Stimulated activated naive CD8-positive, alpha-beta T cell treated with anti-CD3 and anti-CD28 coated beads, Interleukin-15, Interleukin-2, amounts not matched to agents 100 U/mL and 50 U/mL, for 24 hours (primary cell): Measurements from ENCODE around the gene CCR5.
A peak's percentile ranks its signal among the peaks of the same experiment; 100 is the strongest.

Experiments used
- ATAC-seq: fragments of 150-1000 bp; cut with Tn5 transposase; one replicate; pipeline ENCODE4 v1.10.0; 2021
- DNase-seq: peaks from one replicate; pipeline ENCODE4 v3.0.0; 2021

The CCR5 gene

DNA sequence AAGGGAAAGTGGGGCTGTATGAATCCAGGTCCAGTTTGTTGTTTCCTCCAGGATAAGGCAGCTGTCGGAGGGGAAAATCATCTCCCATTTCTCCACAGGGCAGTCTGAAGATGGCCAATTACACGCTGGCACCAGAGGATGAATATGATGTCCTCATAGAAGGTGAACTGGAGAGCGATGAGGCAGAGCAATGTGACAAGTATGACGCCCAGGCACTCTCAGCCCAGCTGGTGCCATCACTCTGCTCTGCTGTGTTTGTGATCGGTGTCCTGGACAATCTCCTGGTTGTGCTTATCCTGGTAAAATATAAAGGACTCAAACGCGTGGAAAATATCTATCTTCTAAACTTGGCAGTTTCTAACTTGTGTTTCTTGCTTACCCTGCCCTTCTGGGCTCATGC is 37.2 kb downstream of the CCR5 start:
- DNase-seq = no peak
- no peak for ATAC-seq

DNA sequence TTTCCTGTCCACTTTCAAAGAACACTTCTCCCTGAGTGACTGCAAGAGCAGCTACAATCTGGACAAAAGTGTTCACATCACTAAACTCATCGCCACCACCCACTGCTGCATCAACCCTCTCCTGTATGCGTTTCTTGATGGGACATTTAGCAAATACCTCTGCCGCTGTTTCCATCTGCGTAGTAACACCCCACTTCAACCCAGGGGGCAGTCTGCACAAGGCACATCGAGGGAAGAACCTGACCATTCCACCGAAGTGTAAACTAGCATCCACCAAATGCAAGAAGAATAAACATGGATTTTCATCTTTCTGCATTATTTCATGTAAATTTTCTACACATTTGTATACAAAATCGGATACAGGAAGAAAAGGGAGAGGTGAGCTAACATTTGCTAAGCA is 38.1 kb downstream of the CCR5 start:
- no peak for DNase-seq
- ATAC-seq = no peak

DNA sequence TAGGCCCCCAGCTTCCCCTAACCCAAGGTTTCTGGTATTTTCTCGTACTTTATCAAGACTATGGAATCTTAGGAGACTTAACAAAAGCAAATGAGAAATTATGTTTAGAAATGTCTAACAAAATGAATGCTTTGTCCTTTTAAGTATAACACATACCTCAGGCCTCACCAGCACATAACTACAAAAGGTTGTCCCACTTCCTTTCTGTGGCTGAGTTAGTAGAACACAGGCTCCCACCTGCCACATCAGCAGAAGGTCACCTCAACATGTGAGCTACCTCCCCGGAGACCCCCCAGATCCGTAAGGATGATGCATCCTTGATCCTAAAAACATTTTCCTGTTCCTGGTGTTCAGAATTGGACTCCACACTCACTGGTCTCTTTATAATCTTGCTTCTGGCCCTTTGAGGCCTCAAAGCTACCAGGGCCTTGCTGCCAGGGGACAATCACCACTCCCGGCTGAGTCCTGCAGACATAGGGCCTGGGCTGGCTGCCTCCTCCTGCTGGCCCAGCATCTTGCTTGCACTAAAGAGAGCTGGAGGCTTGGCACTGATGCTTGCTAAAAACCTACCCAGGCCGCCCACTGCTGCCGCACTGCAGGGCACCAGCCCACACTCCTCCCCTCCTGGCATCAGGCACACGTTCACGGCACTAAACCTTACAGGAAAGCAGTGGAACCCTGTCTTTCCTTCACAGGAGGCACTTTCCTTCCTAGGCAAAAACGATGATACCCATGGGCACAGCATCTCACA is 39.2 kb downstream of the CCR5 start:
- no peak for DNase-seq
- no peak for ATAC-seq

DNA sequence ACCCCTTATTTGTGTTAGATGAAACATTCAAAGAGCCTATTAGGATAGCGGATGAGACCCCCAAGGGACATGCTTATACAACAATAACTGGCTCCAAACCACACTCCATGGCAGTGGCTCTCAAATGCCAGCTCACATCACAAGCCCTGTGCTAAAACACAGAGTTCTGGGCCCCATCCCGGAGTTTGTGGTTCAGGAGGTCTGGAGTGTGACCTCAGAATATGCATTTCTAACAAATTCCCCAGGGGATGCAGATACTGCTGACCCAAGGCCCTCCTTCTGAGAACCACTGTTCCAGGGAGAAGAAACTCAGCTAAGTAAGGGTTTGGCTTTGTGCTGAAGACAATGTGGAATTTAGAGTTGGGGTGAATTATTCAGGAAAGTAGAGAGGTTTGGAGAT is 39.9 kb downstream of the CCR5 start:
- ATAC-seq (no peak), DNase-seq (no peak)

DNA sequence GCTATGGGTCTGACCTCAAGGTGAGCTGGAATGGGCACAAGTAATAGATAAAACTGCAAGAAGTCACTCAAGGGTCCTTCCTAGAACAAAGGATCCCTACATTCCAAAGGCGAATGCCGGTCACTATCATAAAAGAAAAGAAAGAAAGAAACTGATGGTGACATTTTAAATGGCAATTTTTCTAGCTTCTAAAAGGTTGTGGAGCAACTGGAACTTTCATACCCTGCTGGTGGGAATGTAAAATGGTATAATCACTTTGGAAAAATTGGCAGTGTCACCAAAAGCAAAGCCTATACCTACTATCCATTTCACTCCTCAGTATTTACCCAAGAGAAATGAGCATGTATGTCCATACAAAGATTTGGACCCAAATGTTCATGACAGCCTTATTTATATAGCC is 40.5 kb downstream of the CCR5 start:
- ATAC-seq (no peak), DNase-seq (no peak)

DNA sequence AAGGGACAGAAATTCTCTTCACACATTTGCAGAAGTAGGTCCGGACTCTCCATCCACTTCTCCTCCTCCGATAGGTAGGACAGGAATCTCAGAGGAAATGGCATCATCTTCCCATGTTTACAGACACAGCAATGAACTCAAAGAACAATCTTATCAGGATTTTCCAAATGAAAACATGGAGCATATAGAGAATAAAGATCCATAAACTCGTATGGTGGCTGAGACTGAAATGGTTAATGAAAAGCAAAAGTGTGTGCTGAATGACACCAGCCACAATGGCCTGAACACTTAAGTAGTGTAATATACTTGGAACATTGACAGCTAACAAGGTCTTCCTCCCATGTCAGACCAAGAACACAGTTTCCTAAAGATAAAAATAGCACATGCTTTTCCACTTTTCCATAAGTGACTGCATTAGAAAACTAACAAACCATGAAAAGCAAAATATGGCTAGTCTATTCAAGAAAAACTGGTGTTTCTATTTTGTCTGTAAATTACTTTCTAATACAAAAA is 42.1 kb downstream of the CCR5 start:
- ATAC-seq (no peak), DNase-seq (no peak)

DNA sequence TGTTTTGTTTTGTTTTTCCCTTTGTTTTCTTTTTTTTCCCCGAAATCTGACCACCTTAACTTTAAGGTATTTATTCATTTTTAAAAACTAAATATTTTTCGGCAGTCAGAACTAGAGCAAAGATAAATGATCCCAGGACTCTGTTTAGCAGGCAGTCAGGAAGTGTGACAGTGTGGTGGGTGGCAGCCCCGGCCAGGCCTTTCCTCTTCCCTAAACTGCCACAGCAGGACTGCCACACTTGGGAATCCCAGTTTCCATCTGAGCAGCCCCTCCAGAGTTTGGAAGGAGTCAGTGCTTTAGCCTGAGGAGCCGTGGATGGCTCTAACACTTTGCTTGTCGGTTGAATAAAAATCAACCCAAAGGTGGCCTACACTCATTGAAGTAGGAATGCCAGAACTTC is 43.2 kb downstream of the CCR5 start:
- no peak for DNase-seq
- ATAC-seq = no peak

DNA sequence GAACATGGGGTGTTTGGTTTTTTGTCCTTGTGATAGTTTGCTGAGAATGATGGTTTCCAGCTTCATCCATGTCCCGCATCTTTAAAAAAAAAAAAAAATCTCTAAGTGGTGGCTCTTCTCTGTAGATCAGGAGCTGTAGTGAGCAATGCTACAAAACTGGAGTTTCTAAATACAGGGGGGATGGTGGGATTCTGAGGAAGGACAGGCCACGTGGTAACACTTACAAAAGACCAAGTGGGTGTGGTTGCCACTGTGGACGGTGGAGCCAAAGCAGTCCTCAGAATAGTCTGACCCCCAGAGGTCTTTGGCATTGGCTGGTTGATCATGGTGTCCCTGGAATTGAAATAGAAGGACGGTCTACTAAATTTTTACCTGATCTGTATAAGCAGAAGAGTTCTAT is 44.0 kb downstream of the CCR5 start:
- no peak for ATAC-seq
- DNase-seq = no peak

DNA sequence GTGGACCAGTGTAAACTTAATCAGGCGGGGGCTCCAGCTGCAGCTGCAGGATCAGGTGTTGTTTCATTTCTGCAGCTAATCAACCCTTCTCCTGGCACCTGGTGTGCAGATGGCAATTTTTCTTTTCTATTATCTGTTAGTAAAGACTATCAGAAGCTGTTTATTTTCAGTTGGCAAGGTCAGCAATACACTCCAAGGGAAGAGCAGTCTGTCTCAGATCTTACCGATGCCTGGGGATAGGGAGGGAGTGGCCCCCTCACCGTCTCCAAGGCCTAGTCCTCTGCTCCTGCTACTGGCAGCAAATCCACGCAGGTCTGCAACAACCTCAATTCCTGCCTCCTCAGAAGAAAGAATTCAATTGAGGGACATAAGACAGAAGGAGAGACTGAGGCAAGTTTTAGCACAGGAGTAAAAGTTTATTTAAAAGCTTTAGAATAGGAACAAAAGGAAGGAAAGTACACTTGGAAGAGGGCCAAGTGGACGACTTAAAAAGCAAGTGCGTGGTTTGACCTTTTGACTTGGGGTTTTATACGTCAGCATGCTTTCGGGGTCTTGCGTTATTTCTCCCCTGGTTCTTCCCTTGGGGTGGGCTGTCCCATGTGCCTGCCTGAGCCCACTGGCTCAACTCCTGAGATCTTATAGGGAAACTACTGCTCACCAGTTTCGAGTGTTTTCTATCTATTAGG is 45.5 kb downstream of the CCR5 start:
- DNase-seq (peak; percentile 29), ATAC-seq (peak; percentile 64)

DNA sequence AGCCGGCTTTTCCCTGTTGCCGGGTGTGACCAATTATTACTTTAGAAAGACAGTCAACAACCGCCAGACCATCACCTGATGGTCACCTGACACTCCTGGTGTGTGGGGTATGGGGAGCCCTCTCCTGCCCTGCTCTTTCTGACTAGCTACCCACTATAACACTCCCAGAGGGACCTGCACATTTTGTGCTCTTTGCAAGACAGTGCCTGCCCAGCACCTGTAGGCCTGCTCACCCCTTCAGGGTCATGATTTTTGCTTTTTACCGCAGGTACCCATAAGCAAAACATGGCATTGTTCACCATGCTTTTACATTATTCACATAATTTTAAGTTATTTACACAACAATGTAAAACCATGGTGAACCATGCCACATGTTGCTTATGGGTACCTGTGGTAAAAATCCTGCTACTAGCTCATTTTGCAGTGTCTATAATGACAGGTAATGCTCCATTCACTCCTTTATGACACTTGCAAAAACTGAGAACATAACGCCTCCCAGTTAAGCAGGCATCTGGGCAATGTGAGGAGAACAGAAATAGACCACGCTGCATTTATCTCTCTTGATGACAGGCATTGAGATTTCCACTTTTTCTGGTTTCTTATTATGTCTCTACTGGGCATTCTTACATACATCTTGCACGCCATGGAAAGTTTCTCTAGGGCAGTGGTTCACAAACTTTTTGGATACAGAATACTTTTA is 46.2 kb downstream of the CCR5 start:
- DNase-seq (no peak), ATAC-seq (peak; percentile 69)

DNA sequence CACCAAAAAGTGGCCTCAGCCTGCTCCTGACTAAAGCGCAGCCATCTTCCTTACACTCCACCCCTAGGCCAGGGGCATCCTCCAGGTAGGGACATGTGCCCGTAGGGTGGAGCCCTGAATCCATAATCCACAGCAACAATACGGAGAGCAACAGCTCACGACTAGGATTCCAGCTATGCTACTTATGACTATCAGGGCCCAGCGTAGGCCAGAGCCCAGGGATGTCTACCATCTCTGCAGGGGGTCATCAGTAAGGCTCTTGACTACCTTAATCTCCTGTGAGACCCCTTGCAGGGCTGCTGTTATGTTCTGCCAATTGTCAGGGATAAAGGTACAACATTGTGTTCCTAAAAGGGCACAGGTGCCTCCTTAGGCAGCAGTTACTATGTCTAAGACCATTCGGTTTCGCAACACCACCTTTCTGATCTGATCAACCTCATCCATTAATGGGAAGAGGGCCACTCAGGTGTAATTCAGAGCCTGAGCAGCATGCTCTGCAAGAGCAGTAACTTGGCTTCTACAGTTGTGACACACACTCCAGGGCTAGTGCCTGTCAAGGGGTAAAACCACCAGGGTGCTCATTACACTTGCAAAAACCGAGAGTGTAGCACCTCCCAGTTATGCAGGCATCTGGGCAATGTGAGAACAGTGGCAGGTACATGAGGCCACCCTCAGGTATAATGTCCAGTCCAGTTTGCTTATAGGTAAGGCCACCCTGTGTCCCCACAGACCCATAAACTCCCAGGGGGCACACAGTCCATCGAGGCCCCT is 47.3 kb downstream of the CCR5 start:
- no peak for DNase-seq
- ATAC-seq = no peak

DNA sequence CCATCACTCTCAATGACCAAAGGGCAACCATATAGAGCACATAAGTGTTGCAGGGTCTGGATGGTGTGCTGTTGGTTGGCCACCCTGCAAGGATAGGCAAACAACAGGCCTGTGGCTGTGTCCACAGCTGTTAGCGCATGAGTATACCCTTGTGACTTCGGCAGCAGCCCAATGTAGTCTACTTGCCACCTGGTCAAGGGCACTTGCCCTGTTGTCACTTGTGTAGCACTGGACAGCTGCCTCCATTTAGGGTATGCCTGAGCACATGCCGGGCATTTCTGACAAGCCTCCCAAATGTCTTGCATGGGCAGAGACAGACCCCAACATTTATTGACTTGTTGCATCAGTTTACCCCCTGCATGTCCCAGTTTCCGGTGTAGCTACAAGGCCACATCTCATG is 49.1 kb downstream of the CCR5 start:
- ATAC-seq (no peak), DNase-seq (no peak)

DNA sequence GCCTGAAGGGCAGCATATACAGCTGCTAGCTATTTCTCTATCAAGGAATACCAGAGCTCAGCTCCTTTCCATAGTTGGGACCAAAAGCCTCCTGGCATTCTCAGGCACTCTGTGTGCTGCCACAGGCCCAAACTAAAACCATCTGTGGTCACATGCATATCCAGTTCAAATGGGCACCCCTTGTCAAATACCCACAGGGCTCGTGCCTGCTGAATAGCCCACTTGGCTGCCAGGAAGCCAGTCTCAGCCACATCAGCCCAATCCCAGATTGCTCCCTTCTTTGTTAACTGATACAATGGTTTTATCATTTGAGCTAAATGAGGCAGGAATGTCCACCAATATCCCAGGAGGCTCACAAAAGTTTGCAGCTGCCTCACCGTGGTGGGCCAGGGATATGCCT is 50.2 kb downstream of the CCR5 start:
- no peak for DNase-seq
- no peak for ATAC-seq

DNA sequence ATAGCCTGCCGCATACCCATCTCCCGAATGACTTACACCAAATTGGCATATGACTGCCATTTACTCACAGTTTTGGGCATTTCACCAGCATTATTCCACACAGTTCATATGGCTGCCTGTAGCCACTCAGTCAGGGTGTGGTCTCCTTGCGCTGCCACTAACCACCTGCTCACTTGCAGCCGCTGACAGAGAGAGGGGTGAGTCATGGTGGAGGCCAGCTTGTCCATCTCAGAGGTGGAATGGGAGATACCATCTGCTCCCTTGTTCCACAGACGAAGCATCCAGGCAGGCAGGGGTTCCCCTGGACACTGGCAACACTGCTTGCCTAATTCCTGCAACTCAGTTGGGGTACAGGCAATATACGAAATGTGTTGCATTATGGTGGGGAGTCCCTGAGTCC is 51.9 kb downstream of the CCR5 start:
- ATAC-seq = no peak
- DNase-seq = no peak

DNA sequence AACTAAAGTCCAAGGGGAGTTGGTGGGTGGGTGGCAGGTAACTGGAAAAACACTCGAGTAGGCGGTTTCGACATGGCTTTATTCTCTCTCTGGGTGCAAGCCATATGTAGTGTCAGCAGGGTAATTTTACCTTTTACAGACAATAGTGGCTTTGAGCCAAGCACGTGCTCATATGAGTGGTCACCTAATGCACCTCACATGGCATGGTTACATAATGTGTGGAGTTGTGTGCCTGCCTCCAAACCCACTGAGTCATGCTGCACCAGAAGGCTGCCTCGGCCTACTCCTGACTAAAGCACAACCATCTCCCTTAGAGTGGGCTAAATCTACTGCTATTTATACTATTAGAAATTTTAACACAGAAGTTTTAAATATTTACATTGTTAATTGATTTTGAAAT is 52.8 kb downstream of the CCR5 start:
- ATAC-seq (no peak), DNase-seq (no peak)
